Activated B cell treated with CpG ODN at 0.5 μM for 24 hours (primary cell): ENCODE results near the gene VPS37C. TPM values are rescaled to one million over a fixed set of nuclear protein-coding genes. Genes with fewer than 3 reads are reported as not detected.

Experiments
- ATAC-seq: fragments of 200-7000 bp; cut with Tn5 transposase; one replicate; pipeline ENCODE4 v1.10.0; 2021; ENCODE audit warnings: low read depth, mild to moderate bottlenecking, moderate library complexity
- CTCF ChIA-PET: fragments of 350-600 bp; sonication (Branson Sonifier 250); formaldehyde crosslinking; loops from one replicate; lab custom pipeline; 2021; ENCODE audit warnings: antibody characterized with exemption; lab: Charles Lee
- POLR2A ChIA-PET: fragments of 350-600 bp; sonication (Branson Sonifier 250); formaldehyde crosslinking; loops from one replicate; lab custom pipeline; 2021; ENCODE audit warnings: antibody characterized with exemption; lab: Charles Lee
- DNase-seq: peaks from one replicate; pipeline ENCODE4 v3.0.0; 2022
- H3K27ac Mint-ChIP-seq: one replicate; pipeline ENCODE4 v1.8.0; 2020; ENCODE audit warnings: mixed read lengths
- H3K27me3 Mint-ChIP-seq: one replicate; pipeline ENCODE4 v1.8.0; 2021; ENCODE audit warnings: mixed read lengths
- H3K36me3 Mint-ChIP-seq: one replicate; pipeline ENCODE4 v1.8.0; 2021; ENCODE audit warnings: low read depth, mixed read lengths
- H3K4me1 Mint-ChIP-seq: one replicate; pipeline ENCODE4 v1.8.0; 2021; ENCODE audit warnings: mixed read lengths
- H3K4me3 Mint-ChIP-seq: one replicate; pipeline ENCODE4 v1.8.0; 2020; ENCODE audit warnings: mild to moderate bottlenecking, mixed read lengths
- H3K9me3 Mint-ChIP-seq: one replicate; pipeline ENCODE4 v1.8.0; 2020; ENCODE audit warnings: mixed read lengths
- CTCF ChIP-seq: fragments of 200-600 bp; IDR thresholded peaks from one replicate; pipeline ENCODE4 v1.8.0; 2022; ENCODE audit warnings: antibody characterized with exemption, mild to moderate bottlenecking
- intact Hi-C: fragments of 100-400 bp; cut with micrococcal nuclease; formaldehyde crosslinking; loops from one replicate; pipeline ENCODE4 v1.15.1; 2024
- total RNA-seq: library from RNA; stranded (reverse); gene quantifications from 2 replicates; pipeline ENCODE4 v1.2.3, GENCODE V29; 2022

The VPS37C gene
- total RNA-seq, 1 donor from 2014 or later, result 18.1 TPM

- ChIA-PET CTCF (interaction anchor here (1.4 kb wide), 1 partner anchor 116 kb away, joined by 3 read pairs; the partner anchor contains the start of gene CD6), POLR2A (interaction anchor here (0.7 kb wide), 1 partner anchor 27 kb away, joined by 4 read pairs; no protein-coding TSS in a partner anchor)
Observed at GRCh38 chr11:61087426-61088119, 73.7 kb downstream of the VPS37C start.

GRCh38 chr11:61083601-61084147 is 77.6 kb downstream of the VPS37C start:
- no peak for TF ChIP-seq CTCF
- Mint-ChIP-seq H3K4me1 (peaks cover 16% of the 10 kb centered on the region), H3K36me3 (peaks cover 6% of the 10 kb centered on the region), H3K9me3 (no peaks in the 10 kb centered on the region), H3K27ac (no peak overlapping the region), H3K4me3 (no peak overlapping the region), H3K27me3 (no peaks in the 10 kb centered on the region)
- ChIA-PET POLR2A (no interaction called here), CTCF (interaction anchor here (0.6 kb wide), 1 partner anchor 45 kb away, joined by 3 read pairs; no protein-coding TSS in a partner anchor)
- ATAC-seq, result no peak
- no peak for DNase-seq
- intact Hi-C loops, result no loop called here

More at GRCh38 chr11:61087426-61088119, 73.7 kb downstream of the VPS37C start:
- ATAC-seq, result no peak
- peaks cover 41% of the 10 kb centered on the region for H3K4me1 Mint-ChIP-seq
- H3K36me3 Mint-ChIP-seq, result peaks cover 4% of the 10 kb centered on the region
- intact Hi-C loops, result no loop called here
- H3K27ac Mint-ChIP-seq, result peak overlapping the region; percentile 66
- no peak for TF ChIP-seq CTCF
- DNase-seq, result no peak
- no peaks in the 10 kb centered on the region for H3K27me3 Mint-ChIP-seq
- no peak overlapping the region for H3K4me3 Mint-ChIP-seq
- H3K9me3 Mint-ChIP-seq, result no peaks in the 10 kb centered on the region

GRCh38 chr11:61082931-61083531 is 78.2 kb downstream of the VPS37C start:
- intact Hi-C loops, result no loop called here
- no peaks in the 10 kb centered on the region for H3K9me3 Mint-ChIP-seq
- ChIA-PET CTCF (no interaction called here), POLR2A (interaction anchor here (1.6 kb wide), 1 partner anchor 13 kb away, joined by 3 read pairs; no protein-coding TSS in a partner anchor)
- DNase-seq (no peak), ATAC-seq (no peak)
- H3K4me1 Mint-ChIP-seq, result peaks cover 11% of the 10 kb centered on the region
- no peaks in the 10 kb centered on the region for H3K27me3 Mint-ChIP-seq
- no peak overlapping the region for H3K27ac Mint-ChIP-seq
- peaks cover 6% of the 10 kb centered on the region for H3K36me3 Mint-ChIP-seq
- no peak overlapping the region for H3K4me3 Mint-ChIP-seq
- TF ChIP-seq CTCF, result no peak

GRCh38 chr11:61082062-61082870 is 79.0 kb downstream of the VPS37C start:
- no peak for DNase-seq
- Mint-ChIP-seq H3K4me1 (peaks cover 5% of the 10 kb centered on the region), H3K27me3 (no peaks in the 10 kb centered on the region), H3K9me3 (no peaks in the 10 kb centered on the region), H3K4me3 (no peak overlapping the region), H3K36me3 (peaks cover 6% of the 10 kb centered on the region), H3K27ac (no peak overlapping the region)
- no peak for ATAC-seq
- ChIA-PET CTCF (no interaction called here), POLR2A (interaction anchor here (0.6 to 1.6 kb wide), 3 partner anchors 9 to 20 kb away, joined by 3 to 8 read pairs (median 3); partner anchors contain the start of gene CD5)
- intact Hi-C loops, result no loop called here
- TF ChIP-seq CTCF, result no peak
